ENCODE results near the gene SCNN1G.
"Not testable (repeated sequence)": the region's sequence is repeated elsewhere in the genome, so short reads cannot be mapped to it uniquely, and the experiment has no call there.

Gene SCNN1G

DNA sequence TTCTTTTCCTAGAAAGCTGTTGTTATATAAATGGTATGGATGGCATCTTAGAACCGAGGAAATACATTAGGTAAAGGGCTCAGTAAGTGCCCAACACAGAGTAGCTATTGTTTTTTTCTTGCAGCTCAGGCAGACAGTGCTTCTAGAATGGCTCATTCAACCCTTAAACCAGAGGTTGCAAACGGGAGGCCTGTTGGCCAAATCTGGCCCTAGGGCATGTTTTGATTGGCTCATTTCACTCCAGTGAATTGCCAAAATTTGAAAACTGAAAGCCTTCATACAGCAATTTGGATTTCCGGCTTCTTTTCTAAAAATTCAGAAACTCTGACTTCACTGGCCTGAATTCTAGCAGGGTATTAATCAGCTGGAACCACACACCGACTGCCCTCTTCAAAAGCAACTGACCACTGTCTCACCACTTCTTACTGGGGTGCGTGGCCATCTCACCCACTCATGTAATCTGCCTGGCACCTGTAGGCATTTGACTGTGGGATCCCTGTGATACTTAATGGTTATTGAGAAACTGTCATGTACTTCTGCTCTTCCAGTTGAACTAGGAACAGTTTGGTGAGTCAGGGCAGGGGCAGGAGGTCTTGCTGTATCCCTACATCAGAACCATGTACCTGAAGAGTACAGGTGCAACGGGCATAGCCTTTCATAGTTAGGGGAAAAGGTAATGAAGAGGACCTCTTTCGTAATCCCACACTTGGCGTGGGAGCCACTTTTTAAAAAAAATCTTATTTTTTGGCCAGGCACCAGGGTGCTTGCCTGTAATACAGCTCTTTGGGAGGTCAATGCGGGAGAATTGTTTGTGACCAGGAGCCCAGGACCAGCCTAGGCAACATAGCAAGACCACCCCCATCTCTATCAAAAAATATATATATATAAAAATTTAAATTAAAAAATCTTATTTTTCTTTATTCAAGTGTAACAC lies 66.0 kb downstream of the SCNN1G start:
- Histone ChIP-seq H3K27me3 (ENCODE audit: control insufficient read depth in 1 of 2, insufficient read depth in 1 of 2, low read length in 2 of 2) (no peaks in the 10 kb centered on the region), H3K4me1 (ENCODE audit: control insufficient read depth, insufficient read depth, low read depth, low read length) (no peaks in the 10 kb centered on the region), H3K23ac (ENCODE audit: low read length in 2 of 2) (no peak overlapping the region), H3K18ac (ENCODE audit: low read depth in 1 of 2, low read length in 2 of 2) (no peak overlapping the region), H2BK5ac (ENCODE audit: low read depth, low read length, poor library complexity, severe bottlenecking) (no peak overlapping the region), H2BK15ac (ENCODE audit: low read depth, poor library complexity, severe bottlenecking) (no peak overlapping the region), H3K4me2 (ENCODE audit: low read length, poor library complexity, severe bottlenecking) (no peak overlapping the region), H2BK120ac (ENCODE audit: low read depth, low read length) (no peak overlapping the region), H3K4ac (ENCODE audit: low read depth in 1 of 2, low read length in 2 of 2) (no peak overlapping the region), H3K27ac (ENCODE audit: low read length, poor library complexity, severe bottlenecking) (no peak overlapping the region), H2AFZ (ENCODE audit: low read depth, low read length) (no peak overlapping the region), H4K8ac (ENCODE audit: low read length) (no peak overlapping the region), H3K9ac (ENCODE audit: low read length) (no peak overlapping the region), H3K9me3 (ENCODE audit: control insufficient read depth, low read length) (no peaks in the 10 kb centered on the region), H3K79me1 (replicated peaks; ENCODE audit: low read length, poor library complexity, severe bottlenecking) (no peaks in the 10 kb centered on the region), H4K91ac (ENCODE audit: low read length) (no peak overlapping the region), H2AK5ac (ENCODE audit: low read length, severe bottlenecking) (no peak overlapping the region), H2BK12ac (ENCODE audit: low read length in 2 of 2) (no peak overlapping the region), H3K14ac (ENCODE audit: low read length in 2 of 2) (no peak overlapping the region), H3K4me3 (ENCODE audit: insufficient read depth in 1 of 2, low read depth in 1 of 2, low read length in 2 of 2) (no peak overlapping the region), H3K36me3 (ENCODE audit: control insufficient read depth in 1 of 2, insufficient read depth in 2 of 2, low read depth in 1 of 2, low read length in 2 of 2) (no peaks in the 10 kb centered on the region)
- 63% methylated on average over 8 of the region's 9 CpGs for WGBS
- no peak for DNase-seq

DNA sequence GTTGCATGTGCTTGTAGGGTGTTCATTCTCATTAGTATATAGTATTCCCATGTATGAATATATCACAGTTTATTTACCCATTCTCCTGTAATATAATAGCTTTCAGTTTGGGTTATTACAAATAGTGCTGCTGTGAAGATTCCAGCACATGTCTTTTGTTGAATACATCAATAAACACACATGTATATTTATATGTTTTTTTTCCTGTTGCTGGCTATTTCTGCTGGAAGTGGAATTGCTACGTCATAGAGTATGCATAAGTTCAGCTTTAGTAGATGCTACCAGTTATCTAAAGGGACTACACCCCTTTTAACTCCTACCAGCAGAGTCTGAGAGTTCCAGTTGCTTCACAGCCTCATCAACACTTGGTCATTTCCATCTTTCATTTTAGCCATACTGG lies 67.3 kb downstream of the SCNN1G start:
- no peak overlapping the region for H3K14ac ChIP-seq (ENCODE audit: low read length in 2 of 2)
- no peak overlapping the region for H3K4ac ChIP-seq (ENCODE audit: low read depth in 1 of 2, low read length in 2 of 2)
- no peak overlapping the region for H2AFZ ChIP-seq (ENCODE audit: low read depth, low read length)
- no peak for DNase-seq
- H3K79me1 ChIP-seq (replicated peaks; ENCODE audit: low read length, poor library complexity, severe bottlenecking), result no peaks in the 10 kb centered on the region
- no peak overlapping the region for H2BK15ac ChIP-seq (ENCODE audit: low read depth, poor library complexity, severe bottlenecking)
- no peaks in the 10 kb centered on the region for H3K36me3 ChIP-seq (ENCODE audit: control insufficient read depth in 1 of 2, insufficient read depth in 2 of 2, low read depth in 1 of 2, low read length in 2 of 2)
- H2BK120ac ChIP-seq (ENCODE audit: low read depth, low read length), result no peak overlapping the region
- no peaks in the 10 kb centered on the region for H3K9me3 ChIP-seq (ENCODE audit: control insufficient read depth, low read length)
- no peak overlapping the region for H4K8ac ChIP-seq (ENCODE audit: low read length)
- no peak overlapping the region for H2BK5ac ChIP-seq (ENCODE audit: low read depth, low read length, poor library complexity, severe bottlenecking)
- no peak overlapping the region for H3K4me3 ChIP-seq (ENCODE audit: insufficient read depth in 1 of 2, low read depth in 1 of 2, low read length in 2 of 2)
- H4K91ac ChIP-seq (ENCODE audit: low read length), result no peak overlapping the region
- whole genome bisulfite sequencing, result no CpG with 5 or more reads among the region's 1 CpG
- H3K4me2 ChIP-seq (ENCODE audit: low read length, poor library complexity, severe bottlenecking), result no peak overlapping the region
- H3K18ac ChIP-seq (ENCODE audit: low read depth in 1 of 2, low read length in 2 of 2), result no peak overlapping the region
- no peak overlapping the region for H3K23ac ChIP-seq (ENCODE audit: low read length in 2 of 2)
- H2AK5ac ChIP-seq (ENCODE audit: low read length, severe bottlenecking), result no peak overlapping the region
- no peaks in the 10 kb centered on the region for H3K4me1 ChIP-seq (ENCODE audit: control insufficient read depth, insufficient read depth, low read depth, low read length)
- no peak overlapping the region for H3K27ac ChIP-seq (ENCODE audit: low read length, poor library complexity, severe bottlenecking)
- no peaks in the 10 kb centered on the region for H3K27me3 ChIP-seq (ENCODE audit: control insufficient read depth in 1 of 2, insufficient read depth in 1 of 2, low read length in 2 of 2)
- H2BK12ac ChIP-seq (ENCODE audit: low read length in 2 of 2), result no peak overlapping the region
- no peak overlapping the region for H3K9ac ChIP-seq (ENCODE audit: low read length)

DNA sequence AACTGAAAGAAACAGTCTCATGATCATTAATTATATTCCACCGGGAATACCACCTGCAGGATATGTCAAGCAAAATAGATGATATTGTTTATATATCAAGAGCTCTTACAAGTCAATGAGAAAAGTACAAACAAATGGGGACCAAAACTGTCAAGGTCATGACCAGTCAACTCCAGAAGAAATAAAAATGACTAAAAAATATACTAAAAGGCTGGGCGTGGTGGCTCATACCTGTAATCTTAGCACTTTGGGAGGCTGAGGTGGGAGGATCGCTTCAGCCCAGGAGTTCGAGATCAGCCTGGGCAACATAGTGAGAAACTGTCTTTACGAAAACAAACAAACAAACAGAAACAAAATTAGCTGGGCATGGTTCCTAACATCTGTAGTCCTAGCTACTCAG lies 69.8 kb downstream of the SCNN1G start:
- Histone ChIP-seq H2BK15ac (ENCODE audit: low read depth, poor library complexity, severe bottlenecking) (no peak overlapping the region), H3K18ac (ENCODE audit: low read depth in 1 of 2, low read length in 2 of 2) (no peak overlapping the region), H3K14ac (ENCODE audit: low read length in 2 of 2) (no peak overlapping the region), H4K8ac (ENCODE audit: low read length) (no peak overlapping the region), H2BK12ac (ENCODE audit: low read length in 2 of 2) (no peak overlapping the region), H3K27me3 (ENCODE audit: control insufficient read depth in 1 of 2, insufficient read depth in 1 of 2, low read length in 2 of 2) (no peaks in the 10 kb centered on the region), H2BK5ac (ENCODE audit: low read depth, low read length, poor library complexity, severe bottlenecking) (no peak overlapping the region), H3K9me3 (ENCODE audit: control insufficient read depth, low read length) (no peaks in the 10 kb centered on the region), H2AFZ (ENCODE audit: low read depth, low read length) (no peak overlapping the region), H2AK5ac (ENCODE audit: low read length, severe bottlenecking) (no peak overlapping the region), H2BK120ac (ENCODE audit: low read depth, low read length) (no peak overlapping the region), H3K9ac (ENCODE audit: low read length) (no peak overlapping the region), H3K4me1 (ENCODE audit: control insufficient read depth, insufficient read depth, low read depth, low read length) (no peaks in the 10 kb centered on the region), H3K4me2 (ENCODE audit: low read length, poor library complexity, severe bottlenecking) (no peak overlapping the region), H3K23ac (ENCODE audit: low read length in 2 of 2) (no peak overlapping the region), H3K4me3 (ENCODE audit: insufficient read depth in 1 of 2, low read depth in 1 of 2, low read length in 2 of 2) (no peak overlapping the region), H3K27ac (ENCODE audit: low read length, poor library complexity, severe bottlenecking) (no peak overlapping the region), H4K91ac (ENCODE audit: low read length) (no peak overlapping the region), H3K4ac (ENCODE audit: low read depth in 1 of 2, low read length in 2 of 2) (no peak overlapping the region), H3K36me3 (ENCODE audit: control insufficient read depth in 1 of 2, insufficient read depth in 2 of 2, low read depth in 1 of 2, low read length in 2 of 2) (no peaks in the 10 kb centered on the region), H3K79me1 (replicated peaks; ENCODE audit: low read length, poor library complexity, severe bottlenecking) (no peaks in the 10 kb centered on the region)
- 83% methylated on average over 4 of the region's 5 CpGs for WGBS
- no peak for DNase-seq

DNA sequence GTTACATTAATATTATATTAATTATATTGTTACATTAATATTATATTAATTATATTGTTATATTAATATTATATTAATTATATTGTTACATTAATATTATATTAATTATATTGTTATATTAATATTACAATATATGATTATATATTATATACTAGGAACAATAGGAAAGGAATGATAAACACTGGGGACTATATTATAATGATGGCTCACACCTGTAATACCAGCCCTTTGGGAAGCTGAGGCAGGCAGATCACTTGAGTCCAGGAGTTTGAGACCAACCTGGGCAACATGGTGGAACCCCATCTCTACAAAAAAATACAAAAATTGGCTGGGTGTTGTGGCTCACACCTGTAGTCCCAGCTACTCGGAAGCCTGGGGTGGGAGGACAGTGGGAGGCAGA lies 71.1 kb downstream of the SCNN1G start:
- H3K4ac ChIP-seq (ENCODE audit: low read depth in 1 of 2, low read length in 2 of 2); H3K79me1 ChIP-seq (replicated peaks; ENCODE audit: low read length, poor library complexity, severe bottlenecking); H3K36me3 ChIP-seq (ENCODE audit: control insufficient read depth in 1 of 2, insufficient read depth in 2 of 2, low read depth in 1 of 2, low read length in 2 of 2); H3K27me3 ChIP-seq (ENCODE audit: control insufficient read depth in 1 of 2, insufficient read depth in 1 of 2, low read length in 2 of 2); H3K4me1 ChIP-seq (ENCODE audit: control insufficient read depth, insufficient read depth, low read depth, low read length); DNase-seq; H3K23ac ChIP-seq (ENCODE audit: low read length in 2 of 2); H3K4me3 ChIP-seq (ENCODE audit: insufficient read depth in 1 of 2, low read depth in 1 of 2, low read length in 2 of 2); H2AK5ac ChIP-seq (ENCODE audit: low read length, severe bottlenecking); H3K9ac ChIP-seq (ENCODE audit: low read length); H3K4me2 ChIP-seq (ENCODE audit: low read length, poor library complexity, severe bottlenecking); H3K14ac ChIP-seq (ENCODE audit: low read length in 2 of 2); H2BK120ac ChIP-seq (ENCODE audit: low read depth, low read length); H3K18ac ChIP-seq (ENCODE audit: low read depth in 1 of 2, low read length in 2 of 2); H2BK5ac ChIP-seq (ENCODE audit: low read depth, low read length, poor library complexity, severe bottlenecking); H4K8ac ChIP-seq (ENCODE audit: low read length); H2BK15ac ChIP-seq (ENCODE audit: low read depth, poor library complexity, severe bottlenecking); H2AFZ ChIP-seq (ENCODE audit: low read depth, low read length); H3K9me3 ChIP-seq (ENCODE audit: control insufficient read depth, low read length); H4K91ac ChIP-seq (ENCODE audit: low read length); H2BK12ac ChIP-seq (ENCODE audit: low read length in 2 of 2); H3K27ac ChIP-seq (ENCODE audit: low read length, poor library complexity, severe bottlenecking): not testable (repeated sequence)
- no CpG with 5 or more reads among the region's 1 CpG for WGBS
